GM12872 (cell line): Measurements from ENCODE around the gene C9orf153.

Experiments used
- TF ChIP-seq, protein P1 (sequence below): IDR thresholded peaks from 3 replicates; pipeline ENCODE4 v1.5.1; 2011; ENCODE audit warnings: low read depth, mild to moderate bottlenecking, low read length, moderate library complexity; ENCODE audit not compliant: insufficient read depth

C9orf153 gene

DNA sequence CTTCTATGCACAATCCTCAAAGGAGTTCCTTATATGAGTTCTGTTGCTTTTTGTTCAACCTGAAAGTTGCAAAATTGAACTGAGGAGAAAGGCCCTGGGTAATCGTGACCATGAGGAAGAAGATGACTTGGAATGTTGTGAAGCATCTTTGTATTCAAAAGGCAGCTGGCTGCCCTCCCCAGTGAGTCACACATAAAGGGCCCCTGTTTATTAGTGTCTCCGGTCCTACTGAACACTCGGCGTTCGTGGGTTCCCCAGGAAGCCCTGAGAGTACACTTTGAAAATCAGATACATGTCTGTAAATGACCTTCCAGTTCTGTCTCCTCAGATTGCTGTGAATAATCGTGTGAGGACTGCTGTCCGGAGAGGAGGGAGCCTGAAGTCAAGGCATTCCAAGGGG lies 73.6 kb downstream of the C9orf153 start:
- TF ChIP-seq, protein P1, sequence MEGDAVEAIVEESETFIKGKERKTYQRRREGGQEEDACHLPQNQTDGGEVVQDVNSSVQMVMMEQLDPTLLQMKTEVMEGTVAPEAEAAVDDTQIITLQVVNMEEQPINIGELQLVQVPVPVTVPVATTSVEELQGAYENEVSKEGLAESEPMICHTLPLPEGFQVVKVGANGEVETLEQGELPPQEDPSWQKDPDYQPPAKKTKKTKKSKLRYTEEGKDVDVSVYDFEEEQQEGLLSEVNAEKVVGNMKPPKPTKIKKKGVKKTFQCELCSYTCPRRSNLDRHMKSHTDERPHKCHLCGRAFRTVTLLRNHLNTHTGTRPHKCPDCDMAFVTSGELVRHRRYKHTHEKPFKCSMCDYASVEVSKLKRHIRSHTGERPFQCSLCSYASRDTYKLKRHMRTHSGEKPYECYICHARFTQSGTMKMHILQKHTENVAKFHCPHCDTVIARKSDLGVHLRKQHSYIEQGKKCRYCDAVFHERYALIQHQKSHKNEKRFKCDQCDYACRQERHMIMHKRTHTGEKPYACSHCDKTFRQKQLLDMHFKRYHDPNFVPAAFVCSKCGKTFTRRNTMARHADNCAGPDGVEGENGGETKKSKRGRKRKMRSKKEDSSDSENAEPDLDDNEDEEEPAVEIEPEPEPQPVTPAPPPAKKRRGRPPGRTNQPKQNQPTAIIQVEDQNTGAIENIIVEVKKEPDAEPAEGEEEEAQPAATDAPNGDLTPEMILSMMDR = no peak

DNA sequence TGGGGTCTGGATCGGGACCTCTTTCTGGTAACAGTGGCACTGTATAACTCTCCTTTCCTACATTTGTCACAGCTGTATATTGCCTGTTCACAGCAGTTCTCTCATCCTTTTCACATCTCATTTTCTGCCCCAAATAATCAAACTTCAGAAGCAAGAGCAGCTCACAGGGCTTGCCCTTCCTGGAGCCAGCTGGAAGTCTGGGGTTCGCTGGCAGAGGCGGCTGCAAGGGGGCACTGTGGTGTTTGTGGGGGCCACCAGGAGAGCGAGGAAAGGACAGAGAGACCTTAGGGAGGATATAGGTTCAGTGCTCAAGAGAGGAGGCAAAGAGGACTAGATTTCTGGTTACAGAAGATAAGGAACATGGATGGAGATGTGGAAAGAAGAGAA lies 75.3 kb downstream of the C9orf153 start:
- TF ChIP-seq, protein P1 = no peak

DNA sequence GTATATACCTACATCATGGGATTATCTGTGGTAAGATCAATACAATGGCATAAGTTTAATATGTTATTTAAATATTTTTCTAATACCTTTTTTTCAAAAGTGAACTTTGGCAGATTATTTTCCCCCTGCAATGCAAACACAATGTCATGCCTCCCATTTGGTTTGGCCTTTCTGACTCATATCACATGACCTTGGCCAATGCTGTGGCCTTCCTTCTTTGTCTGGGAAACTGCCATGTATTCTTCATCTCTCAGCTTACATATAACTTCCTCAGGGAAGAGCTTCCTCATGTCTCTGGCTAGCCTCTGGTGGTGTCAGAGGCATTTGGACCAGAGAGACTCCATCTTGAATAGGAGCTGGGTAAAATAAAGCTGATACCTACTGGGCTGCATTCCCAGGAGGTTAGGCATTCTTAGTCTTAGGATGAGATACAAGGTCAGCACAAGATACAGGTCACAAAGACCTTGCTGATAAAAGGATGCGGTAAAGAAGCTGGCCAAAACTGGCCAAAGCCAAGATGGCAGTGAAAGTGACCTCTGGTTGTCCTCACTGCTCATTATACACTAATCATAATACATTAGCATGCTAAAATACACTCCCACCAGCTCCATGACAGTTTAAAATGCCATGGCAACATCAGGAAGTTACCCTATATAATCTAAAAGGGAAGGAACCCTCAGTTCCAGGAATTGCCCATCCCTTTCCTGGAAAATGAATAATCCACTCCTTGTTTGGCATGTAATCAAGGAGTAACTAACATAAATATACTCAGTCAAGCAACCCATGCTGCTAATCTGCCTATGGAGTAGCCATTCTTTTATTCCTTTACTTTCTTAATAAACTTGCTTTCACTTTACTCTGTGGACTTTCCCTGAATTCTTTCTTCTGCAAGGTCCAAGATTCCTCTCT lies 76.0 kb downstream of the C9orf153 start:
- TF ChIP-seq, protein P1 = no peak

DNA sequence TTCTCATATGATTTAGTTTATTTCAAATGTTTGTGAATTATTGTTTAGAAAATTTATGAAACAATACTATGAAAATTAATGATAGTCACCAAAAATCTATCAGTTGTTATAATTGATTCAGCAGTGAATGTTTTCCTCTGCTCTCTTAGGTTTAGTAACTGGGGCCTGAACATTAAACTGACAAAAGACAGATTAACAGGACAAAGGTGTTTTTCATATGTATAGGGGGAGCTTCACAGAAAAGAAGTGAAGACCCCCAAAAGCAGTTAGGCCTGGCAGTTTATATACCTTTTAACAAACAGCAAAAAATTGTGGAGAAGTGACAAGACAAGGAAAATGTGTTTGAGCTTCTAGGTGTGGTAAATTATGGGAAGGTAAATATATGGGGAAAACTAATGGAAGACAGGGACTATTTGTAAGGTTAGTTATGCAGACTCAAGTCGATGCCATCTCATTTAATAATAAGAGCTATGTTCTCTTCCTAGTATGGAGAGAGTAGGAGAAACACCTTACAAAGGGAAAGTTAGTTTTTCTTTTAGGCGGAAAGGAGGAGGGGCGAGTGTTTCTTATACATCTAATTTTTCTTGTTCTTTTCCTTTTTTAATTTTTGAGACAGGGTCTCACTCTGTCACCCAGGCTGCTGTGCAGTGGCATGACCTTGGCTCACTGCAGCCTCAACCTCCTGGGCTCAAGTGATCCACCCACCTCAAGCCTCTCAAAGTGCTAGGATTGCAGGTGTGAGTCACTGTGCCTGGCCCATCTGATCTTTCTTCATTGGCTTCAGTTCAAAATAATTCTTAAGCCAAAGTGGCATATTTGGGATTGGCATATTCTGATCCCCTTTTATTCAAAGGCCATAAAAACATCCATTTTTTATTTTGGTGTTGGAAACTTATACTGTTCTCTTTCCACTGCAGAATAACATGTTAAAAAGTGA lies 77.8 kb downstream of the C9orf153 start:
- TF ChIP-seq, protein P1 = no peak

DNA sequence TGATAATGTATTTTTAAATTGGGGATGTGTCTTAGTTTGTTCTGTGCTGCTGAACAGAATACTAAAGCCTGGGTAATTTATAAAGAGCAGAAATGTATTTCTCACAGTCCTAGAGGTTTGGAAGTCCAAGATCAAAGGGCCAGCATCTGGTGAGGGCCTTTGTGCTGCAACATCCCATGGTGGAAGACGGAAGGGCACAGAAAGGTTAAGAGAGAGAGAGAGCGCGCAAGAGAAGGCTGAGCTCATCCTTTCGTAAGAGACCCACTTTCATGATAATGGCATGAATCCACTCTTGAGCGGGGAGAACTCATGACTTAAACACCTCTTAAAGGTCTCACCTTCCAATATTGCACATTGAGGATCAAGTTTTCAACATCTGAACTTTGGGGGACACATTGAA lies 81.0 kb downstream of the C9orf153 start:
- TF ChIP-seq, protein P1 = no peak

DNA sequence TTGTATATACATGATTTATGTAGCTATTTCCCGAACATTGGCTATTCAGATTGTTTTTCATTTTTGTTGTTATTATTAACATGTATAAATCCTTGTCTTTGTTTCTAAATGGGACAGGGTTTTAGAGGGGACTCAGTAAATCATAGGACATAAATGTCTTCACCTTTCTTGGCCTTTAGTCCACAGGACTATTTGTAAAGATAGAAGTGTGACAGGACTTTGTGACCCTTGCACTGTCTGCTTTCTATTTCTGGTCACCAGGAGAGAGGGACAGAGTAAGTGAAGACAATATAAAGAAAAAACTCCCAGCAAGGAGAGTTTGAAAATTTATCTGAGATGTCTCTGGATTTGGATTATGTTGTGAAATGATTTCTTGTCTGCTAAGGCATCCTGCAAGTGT lies 81.5 kb downstream of the C9orf153 start:
- TF ChIP-seq, protein P1 = no peak

DNA sequence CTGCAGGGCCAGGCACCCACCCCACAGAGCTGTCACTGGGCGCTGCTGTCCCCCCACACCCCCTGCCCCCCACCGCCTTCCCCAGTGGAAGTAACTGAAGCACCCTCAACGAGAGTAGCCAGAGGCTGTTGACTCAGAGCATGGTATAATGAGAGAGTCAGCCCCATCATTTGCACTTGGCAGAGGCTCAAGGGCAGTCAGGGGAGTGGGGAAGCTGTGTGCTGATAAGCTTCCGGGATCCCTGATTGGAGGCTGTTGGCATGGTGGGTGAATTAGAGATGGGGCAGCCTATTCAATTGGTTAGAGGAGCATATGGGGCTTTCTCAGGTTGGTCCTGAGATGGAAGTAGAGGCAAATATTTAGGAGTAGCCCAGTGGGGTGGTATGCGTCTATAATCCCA lies 83.0 kb downstream of the C9orf153 start:
- TF ChIP-seq, protein P1 = no peak
